HUDEP-2 (cell line): ENCODE data around the gene ASB8.

Experiments
- DNase-seq, 76 experiments: peaks; one replicate each; lab custom pipeline; 2025; ENCODE audit not compliant: unreplicated experiment in 76 of 76; lab: John Stamatoyannopoulos, UW

ASB8 gene, protein sequence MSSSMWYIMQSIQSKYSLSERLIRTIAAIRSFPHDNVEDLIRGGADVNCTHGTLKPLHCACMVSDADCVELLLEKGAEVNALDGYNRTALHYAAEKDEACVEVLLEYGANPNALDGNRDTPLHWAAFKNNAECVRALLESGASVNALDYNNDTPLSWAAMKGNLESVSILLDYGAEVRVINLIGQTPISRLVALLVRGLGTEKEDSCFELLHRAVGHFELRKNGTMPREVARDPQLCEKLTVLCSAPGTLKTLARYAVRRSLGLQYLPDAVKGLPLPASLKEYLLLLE

DNA sequence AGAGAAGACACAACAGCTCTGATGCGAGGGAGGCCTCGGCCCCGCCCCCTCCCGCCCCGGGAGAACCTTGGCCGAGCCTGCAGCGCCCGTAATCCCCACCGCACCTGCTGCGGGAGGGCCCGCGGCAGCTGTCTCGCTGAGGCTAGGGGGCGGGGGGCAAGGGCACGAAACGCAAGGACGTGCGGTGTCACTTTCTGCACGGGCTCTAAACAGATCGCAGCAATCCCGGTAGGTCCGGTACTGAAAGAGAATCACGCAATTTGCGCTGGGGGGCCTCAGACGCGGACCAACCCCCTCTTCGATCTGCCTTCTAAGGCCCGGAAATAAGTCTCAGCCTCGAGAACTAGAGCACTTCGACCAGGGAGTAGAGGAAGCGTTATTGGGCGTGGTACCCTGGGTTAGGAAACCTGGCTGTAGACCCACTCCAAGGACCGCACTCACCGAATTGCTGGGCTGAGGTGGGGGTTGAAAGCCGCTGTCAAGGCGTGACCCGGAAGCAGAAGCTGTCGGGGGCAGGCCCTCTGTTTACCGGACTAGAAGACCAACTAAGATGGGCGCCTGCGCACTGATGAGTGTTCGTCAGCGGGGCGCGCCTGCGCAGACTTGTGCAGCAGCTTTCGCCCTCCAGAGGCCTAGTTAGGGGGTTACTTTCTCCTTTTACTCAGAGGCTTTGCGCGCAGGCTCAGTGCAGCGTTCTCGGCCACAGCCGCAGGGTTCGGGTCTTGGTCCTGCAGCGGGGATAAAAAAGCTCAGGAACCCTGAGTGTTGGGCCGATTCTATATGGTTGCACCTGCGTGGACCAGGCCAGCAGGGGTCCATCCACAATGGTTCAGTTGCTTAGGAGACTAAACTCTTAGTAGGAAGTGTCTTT is at the start of gene ASB8:
Gene ASB8, minus strand, starts transcription at position 498 of the 871 bp plus-strand sequence. CDS start 4,019 bp downstream, outside the sequence.
- peak; percentile 45 to 98 (median 95) for DNase-seq

DNA sequence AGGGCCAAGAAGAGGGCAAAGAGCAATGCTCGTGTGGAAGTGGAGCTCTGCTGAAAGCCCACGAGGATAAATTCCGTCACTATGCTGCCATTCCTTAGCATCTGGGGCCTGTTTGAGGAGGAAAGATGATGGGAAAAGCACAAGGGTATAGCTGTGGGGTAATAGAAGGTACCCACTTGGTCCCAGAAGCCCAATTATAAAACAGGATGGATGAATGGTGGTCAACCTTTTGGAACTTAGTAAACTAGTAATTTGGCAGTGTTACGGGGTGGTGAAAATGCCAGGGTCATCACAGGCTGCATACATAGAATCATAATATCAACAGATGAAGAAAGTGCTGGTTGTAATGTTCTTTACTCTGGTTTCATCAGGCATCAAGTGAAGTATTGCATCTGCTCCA is 45.9 kb upstream of the ASB8 start, which contains the start of gene OR10AD1:
Gene OR10AD1, minus strand, starts transcription at position 101 of the 400 bp plus-strand sequence. Its CDS starts 0 bp downstream, at position 101.
- no peak for DNase-seq

DNA sequence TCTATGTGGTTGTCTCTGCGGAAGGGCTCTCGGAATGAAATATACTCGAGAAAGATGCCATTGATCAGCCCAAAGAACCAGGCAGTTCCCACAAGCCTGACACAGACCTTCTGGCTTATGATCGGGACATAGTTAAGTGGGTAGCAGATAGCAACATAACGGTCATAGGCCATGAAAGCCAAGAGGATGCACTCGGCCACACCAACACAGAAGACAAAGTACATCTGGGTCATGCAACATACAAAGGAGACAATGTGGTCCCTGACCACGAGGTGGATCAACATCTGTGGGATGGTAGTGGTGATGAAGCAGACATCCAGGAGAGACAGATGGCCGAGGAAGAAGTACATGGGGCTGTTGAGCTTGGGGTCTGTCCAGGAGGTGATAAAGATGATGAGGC is 45.5 kb upstream of the ASB8 start:
- DNase-seq: no peak

DNA sequence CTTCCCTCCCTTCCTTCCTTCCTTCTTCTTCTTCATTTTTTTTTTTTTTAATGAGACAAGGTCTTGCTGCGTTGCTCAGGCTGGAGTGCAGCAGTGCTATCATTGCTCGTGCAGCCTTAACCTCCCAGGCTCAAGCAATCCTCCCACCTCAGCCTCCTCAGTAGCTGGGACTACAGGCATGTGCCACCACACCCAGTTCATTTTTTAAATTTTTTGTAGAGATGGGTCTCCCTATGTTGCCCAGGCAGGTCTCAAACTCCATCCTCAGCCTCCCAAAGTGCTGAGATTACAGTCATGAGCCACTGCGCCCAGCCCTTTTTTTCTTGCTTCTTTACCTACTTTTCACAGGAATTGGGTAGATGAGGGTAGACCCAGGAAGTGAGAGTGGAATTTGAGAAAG is 44.2 kb upstream of the ASB8 start:
- DNase-seq: no peak

DNA sequence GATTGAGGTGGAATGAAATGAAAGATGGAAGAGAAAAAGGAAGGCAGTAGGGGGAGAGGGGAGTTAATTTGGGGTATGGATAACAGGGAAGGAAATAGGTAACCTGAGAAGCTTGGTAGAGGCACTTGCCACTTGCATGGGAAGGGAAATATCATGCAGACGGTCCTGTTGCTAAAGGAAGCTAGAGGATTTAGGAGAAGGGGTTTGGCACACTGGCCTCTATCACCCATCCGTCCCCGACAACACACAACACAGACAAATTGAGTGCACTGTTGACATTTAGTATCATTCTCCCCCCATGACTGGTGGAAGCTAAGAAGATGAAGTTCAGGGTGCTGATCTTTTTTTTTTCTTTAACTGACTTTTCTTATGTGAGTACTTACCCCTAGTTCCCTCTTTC is 43.8 kb upstream of the ASB8 start:
- no peak for DNase-seq

DNA sequence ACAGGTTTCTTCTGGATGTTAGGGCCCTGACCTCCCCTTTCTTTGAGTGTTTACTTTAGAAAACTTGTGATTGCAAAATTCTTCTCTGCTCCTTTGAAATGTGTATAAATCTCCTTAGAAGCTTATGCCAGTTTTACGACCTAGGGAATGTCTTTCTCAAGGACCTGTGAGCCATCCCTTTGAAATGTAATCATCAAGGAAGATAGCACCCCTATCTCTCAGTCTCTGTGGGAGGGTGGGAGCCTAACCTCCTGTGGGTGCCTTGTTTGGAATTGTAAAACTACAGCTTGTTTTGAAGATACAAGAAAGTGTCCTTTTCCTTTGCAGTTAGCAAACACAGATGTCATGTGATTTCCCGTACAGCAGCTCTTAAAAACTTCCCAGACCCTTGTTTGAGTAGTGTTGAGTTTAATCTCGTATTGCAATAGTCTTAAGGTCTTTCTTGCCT is 42.5 kb upstream of the ASB8 start:
- DNase-seq: no peak

DNA sequence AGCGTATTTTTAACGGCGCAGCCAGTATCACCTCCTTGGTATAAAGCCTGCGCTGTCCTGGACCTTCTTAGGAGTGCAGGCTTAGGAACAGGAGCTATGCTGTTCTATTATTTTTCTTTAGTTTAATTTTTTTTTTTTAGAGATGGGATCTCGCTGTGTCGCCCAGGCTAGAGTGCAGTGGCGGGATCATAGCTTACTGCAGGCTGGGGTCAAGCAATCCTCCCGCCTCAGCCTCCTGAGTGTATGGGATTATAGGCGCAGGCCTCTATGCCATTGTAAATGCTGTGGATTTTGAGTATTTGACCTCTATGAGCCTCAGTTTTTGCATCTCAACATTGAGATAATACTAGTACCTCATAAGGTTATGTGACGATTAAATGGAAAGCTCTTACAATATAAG is 41.7 kb upstream of the ASB8 start:
- no peak for DNase-seq

DNA sequence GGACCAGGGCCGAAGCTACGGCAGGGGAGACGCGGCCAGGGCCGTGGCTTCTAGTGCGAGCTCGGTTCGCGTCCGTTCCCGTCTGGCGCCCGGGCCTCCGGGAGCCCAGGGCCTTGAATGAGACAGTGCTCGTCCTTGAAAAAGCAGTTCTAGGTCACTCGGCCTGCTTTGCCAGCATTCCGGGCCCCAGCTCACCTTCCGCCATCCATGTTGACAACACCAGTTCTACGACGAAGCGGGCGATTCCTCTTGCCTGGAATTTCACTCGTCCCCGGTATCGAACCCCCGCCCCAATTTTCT is 41.3 kb upstream of the ASB8 start:
- peak in 8 of 76 experiments; percentile 10 to 38 (median 26) for DNase-seq

DNA sequence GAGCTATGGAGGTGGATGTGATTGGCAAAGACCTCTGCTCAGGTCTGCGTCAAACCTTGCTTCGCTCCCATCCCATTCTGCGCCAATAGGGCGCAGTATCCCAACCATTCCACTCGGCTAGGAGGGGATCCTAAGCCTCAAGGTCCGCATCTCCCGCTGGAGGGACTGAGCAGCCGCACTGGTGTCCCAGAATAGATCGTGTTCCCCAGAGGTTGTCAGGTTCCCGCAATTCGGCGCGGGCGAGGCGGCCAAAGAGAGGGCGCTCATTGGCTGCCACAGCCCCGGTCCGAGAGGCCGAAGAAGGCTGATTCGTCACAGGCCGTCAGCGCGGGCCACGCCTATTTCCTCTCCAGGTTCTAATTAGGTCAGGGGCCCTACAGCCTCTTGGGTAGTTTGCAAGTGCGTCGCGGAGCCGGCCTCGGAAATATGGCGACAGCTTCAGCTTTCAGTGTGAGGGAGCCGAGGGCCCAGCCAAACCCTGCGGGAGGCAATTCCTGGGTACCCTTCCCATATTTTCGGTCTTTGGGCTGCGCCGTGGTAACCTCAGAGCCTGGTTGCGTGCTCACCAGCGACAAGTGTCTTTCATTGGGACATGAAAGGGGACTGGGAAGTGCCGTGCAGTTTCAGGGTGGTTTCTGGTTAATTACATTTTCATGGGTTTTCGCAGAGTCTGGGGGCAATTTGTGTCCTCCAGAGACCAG is 40.8 kb upstream of the ASB8 start:
- DNase-seq: peak in 74 of 76 experiments; percentile 68 to 93 (median 86)

DNA sequence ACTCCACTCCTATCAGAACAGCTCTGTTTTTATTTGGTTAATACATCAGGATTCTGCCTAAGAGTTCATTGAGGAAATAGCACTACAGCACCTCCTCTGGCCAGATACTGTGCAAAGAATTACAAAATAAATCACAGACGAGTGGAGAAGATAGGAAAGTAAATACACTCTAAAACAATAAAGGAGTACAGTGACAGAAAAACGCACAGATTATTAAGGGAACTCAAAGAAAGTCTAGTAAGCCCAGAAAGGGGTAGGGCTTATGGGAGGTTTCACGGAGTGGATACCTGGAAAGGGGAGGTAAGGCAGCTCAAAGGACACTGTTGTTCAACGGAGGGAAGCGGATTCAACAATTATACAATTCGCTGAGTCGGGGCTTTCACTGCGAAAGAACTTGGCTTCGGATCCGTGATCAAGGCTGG is 40.2 kb upstream of the ASB8 start:
- DNase-seq: peak in 9 of 76 experiments; percentile 9 to 21 (median 16)

DNA sequence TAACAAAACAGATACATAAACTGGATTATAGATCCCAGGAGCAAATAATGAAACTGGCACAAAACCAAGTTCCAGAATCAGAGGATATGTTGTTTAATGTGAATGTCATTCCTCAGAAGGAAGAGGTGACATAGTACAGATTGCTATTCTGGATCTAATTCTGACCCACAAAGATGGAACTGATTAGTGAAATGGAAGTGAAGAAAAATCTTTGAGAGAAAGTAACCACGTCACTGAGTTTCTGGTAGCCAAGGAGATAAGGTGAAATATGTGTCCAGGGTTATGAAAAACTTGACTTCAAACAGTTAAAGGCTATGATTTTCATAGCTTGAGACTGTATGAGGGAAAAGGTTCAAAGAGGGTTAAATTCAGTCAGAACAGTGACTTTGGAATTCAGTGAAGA is 37.5 kb upstream of the ASB8 start:
- DNase-seq: no peak

DNA sequence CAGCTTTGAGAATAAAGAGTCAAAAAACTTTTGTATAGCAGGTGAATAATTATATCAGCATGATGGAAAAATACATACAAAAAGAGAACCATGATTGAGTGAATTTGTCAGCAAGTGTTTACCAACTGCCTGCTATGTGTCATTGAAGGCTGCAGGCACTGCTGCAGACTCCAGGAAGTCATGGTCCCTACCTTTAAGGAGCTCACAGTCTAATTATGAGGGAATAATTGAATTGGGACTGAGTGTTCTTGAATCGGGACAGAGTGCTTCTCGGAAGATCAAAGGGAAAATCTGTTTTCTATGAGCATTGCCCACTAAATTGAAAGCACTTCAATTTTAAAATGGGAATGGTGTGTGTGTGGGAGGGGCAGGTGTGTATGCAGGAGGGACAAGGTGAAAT is 36.3 kb upstream of the ASB8 start:
- DNase-seq: no peak

DNA sequence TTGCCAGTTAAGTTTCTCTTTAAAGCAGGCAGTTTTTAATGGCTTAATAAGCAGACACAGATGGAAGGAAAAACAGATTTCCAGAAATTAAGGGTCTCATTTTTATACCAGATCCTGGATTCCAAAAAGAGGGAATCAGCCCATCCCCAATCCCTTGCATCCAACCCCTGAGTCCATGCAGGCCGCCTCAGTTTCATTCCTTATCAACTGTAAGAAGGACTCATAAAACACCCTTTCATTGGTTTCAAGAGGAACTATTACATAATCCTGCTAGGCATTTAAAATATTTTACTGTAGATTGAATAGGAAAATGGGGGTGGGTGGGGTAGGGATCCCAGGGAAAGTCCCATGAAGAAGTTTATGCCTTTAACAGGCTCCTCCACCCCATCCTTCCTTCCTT is 35.5 kb upstream of the ASB8 start:
- DNase-seq: no peak

DNA sequence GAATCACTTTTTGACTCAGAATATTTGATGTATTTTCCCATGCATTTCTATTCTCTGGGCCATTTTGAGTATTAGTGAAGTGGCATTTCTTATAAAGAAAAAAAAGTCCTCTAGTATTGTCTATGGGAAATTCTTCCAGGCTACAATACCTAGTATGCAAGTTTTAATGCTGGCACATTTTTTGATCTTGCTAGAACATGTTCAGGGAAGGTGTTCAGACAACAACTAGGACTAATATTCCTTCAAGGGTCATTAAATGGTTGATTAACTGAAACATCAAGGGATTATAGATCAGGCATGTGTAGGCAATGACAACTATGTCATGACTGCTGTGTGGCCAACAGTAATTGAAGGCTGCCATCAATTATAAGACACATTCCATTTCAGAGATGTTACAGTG is 33.8 kb upstream of the ASB8 start:
- no peak for DNase-seq

DNA sequence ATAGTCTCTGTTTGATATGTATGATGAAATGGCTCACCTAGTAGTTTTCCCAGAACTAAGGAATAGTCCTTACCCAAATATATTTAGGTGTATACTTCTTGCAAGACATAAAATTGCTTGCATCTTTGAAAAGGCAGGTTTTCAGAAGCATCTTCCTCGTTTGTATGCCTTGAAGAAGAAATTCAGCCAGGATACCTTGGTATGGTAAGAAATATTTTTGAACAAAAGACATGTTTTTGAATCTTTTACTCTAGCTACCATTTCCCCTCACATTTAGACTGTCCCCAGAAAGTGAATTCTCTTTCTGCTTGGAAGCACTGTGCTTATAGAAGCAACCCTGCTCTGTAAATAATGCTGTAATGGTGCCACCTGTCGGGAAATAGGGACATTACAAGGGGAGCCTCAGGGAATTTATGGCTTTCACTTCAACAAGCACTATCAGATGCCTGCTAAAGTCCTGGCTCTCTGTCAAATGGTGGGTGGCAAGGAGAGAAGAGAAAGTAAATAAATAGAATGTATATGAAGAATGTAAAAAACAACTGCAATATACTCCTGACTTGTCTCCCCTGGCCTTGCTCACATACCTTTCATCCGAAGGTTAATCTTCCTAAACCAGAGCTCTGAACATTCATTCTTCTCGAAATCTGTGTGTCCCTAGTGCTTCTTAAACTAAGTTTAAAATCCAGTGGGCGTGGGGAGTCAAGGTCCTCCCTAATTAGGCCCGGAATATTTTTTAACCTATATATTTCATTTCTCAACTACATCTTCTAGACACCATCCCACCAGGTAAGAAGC is 32.2 kb upstream of the ASB8 start:
- DNase-seq: peak in 61 of 76 experiments; percentile 7 to 81 (median 47)

DNA sequence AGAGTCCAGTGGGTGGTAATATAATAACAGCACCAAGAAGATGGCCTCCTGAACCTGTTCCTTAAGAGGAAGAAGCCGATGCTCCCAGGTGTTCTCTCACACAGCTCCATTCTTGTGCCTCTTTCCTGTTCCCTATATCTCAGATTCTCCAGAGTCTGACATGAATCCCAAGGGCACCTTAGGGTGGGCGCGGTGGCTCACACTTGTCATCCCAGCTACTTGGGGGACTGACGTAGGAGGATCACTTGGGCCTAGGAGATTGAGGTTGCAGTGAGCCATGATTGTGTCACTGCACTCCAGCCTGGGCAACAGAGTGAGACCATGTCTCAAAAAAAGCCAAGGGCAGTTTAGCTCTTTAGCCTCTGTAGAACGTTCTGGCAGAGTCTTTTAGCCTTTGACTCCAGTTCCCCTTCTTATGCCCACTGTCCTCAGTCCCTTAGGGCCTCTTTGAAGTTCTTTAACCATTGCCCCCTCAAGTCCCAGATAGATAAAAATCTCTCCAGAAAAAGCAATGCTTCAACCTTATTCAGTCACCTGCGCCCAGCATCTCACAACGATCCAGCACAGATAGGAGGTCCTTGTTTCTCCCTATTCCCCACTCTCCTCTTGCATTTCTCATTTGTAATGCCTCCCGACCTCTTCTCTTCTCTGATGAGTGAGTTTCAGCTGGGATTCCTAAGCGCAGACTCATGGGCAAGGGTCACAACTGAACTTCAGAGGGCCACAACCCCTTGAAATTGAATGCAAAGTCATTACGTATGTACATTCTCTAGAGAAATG is 30.8 kb upstream of the ASB8 start:
- no peak for DNase-seq

DNA sequence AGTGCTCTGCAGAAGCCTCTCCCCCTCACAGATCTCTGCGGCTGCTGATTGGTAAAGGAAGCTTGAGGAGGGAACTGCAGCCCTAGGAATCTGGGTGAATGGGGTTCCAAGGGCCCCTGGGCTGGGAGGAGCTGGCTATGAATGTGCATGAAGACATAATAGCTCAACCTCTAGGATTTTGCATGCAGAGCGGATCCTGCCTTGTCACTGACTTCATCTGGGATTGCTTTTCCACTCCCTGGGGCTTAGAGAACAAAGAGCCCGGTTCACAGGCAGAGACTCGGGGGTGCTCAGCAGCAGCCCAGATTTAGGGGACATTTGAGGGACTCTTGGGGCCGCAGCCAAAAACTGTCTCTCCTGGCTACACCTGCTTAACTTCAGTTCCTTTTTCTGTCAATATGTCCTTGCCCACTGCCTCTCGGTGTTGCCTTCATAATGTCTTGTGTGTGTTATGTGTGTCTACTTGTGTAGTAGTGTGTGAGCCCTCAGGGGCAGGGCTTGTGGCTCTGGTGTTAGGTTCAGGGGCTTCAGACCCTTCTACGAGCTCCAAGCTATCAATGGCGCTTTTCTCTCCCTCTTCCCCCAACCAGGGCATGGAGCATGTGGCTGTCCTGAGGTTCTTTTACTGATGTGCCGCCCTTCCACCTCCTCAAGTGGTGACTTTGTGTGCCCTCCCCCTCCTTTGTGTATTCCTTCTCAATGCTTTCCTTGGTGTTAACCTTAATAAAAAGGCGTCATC is 28.0 kb upstream of the ASB8 start:
- DNase-seq: no peak

DNA sequence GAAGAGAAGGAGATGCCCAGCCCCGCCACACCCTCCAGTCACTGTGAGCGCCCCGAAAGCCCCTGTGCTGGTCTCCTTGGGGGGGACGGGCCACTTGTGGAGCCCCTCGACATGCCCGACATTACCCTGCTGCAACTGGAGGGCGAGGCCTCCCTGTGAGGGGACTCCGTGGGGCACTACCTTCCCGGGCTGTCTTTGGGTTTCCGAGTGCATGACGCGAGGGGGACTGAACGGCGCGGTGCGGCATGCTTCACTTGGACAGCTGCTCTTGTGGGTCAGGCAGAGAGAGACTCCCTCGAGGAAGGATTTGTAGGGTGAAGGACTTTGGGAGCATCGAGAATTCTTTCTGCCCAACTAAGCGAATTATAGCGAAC is 27.2 kb upstream of the ASB8 start:
- no peak for DNase-seq

DNA sequence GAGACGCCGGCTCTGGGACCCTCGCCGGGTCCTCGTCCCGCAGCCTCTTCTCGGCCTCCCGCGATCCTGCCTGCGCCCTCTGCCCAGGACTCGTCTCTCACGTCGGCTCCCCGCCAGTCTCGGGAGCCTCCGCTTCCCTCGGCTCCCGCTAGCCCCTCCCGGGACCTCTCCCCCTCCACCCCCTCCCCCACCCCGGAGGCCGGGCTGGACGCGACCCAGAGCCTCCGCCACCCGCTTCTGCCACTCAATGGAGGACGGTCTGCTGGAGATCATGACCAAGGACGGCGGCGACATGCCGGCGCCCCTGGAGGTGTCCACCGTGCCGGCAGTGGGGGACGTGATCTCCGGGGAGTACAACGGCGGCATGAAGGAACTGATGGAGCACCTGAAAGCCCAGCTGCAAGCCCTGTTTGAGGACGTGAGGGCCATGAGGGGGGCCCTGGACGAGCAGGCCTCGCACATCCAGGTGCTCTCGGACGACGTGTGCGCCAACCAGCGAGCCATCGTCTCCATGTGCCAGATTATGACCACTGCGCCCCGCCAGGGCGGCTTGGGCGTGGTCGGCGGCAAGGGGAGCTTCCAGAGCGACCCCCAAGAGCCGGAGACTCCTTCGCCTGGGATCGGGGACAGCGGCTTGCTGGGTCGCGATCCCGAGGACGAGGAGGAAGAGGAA is 26.7 kb upstream of the ASB8 start:
- no peak for DNase-seq
